WTC11 (cell line): ENCODE measurements around the gene CCSER1. TPM values are rescaled to one million over a fixed set of nuclear protein-coding genes. Genes with fewer than 3 reads are reported as not detected.

Experiments
- ATAC-seq: fragments of 200-7000 bp; cut with Tn5 transposase; 2 replicates; pipeline ENCODE4 v1.10.0; 2021; ENCODE audit warnings: mild to moderate bottlenecking, moderate library complexity
- CTCF ChIA-PET: fragments of 300-600 bp; sonication (Branson Sonifier 250); formaldehyde crosslinking; loops from one replicate; lab custom pipeline; 2021; ENCODE audit warnings: antibody characterized with exemption; lab: Charles Lee
- POLR2A ChIA-PET: fragments of 350-600 bp; sonication (Branson Sonifier 250); formaldehyde crosslinking; loops from one replicate; lab custom pipeline; 2021; ENCODE audit warnings: antibody characterized with exemption; lab: Charles Lee
- DNase-seq: peaks from one replicate; pipeline ENCODE4 v3.0.0; 2021; ENCODE audit warnings: low spot score
- H3K27ac Mint-ChIP-seq: 2 replicates; pipeline ENCODE4 v1.8.0; 2021; ENCODE audit warnings: mixed read lengths
- H3K27me3 Mint-ChIP-seq: 2 replicates; pipeline ENCODE4 v1.8.0; 2021; ENCODE audit warnings: low read depth, mild to moderate bottlenecking, moderate library complexity, mixed read lengths
- H3K36me3 Mint-ChIP-seq: 2 replicates; pipeline ENCODE4 v1.8.0; 2021; ENCODE audit warnings: mixed read lengths
- H3K4me1 Mint-ChIP-seq: 2 replicates; pipeline ENCODE4 v1.8.0; 2022; ENCODE audit warnings: mixed read lengths
- H3K4me3 Mint-ChIP-seq: 2 replicates; pipeline ENCODE4 v1.8.0; 2021; ENCODE audit warnings: mild to moderate bottlenecking, moderate library complexity, mixed read lengths
- H3K9me3 Mint-ChIP-seq: 2 replicates; pipeline ENCODE4 v1.8.0; 2021; ENCODE audit warnings: mixed read lengths
- ATF1 ChIP-seq: sonication (generic); formaldehyde crosslinking; IDR thresholded peaks from 2 replicates; pipeline ENCODE4 v1.8.1; 2023; ENCODE audit warnings: mild to moderate bottlenecking, moderate library complexity, missing genetic modification reagents
- ATF3 ChIP-seq: sonication (generic); formaldehyde crosslinking; conservative IDR thresholded peaks from 2 replicates; pipeline ENCODE4 v1.8.1; 2022; ENCODE audit warnings: mild to moderate bottlenecking, missing genetic modification reagents
- CTCF ChIP-seq: fragments of 200-600 bp; IDR thresholded peaks from 2 replicates; pipeline ENCODE4 v1.8.0; 2022; ENCODE audit warnings: antibody characterized with exemption
- ERG ChIP-seq: fragments of 250-450 bp; sonication (Bioruptor Pico); IDR thresholded peaks from 2 replicates; pipeline ENCODE4 v1.8.0; 2021; ENCODE audit warnings: mild to moderate bottlenecking
- FOXJ3 ChIP-seq: sonication (generic); formaldehyde crosslinking; IDR thresholded peaks from 2 replicates; pipeline ENCODE4 v1.9.0; 2021; ENCODE audit warnings: missing genetic modification reagents, mild to moderate bottlenecking, borderline replicate concordance
- GRHL2 ChIP-seq: fragments of 250-450 bp; sonication (Bioruptor Pico); IDR thresholded peaks from 2 replicates; pipeline ENCODE4 v1.8.0; 2022; ENCODE audit warnings: mild to moderate bottlenecking, moderate library complexity; ENCODE audit not compliant: insufficient replicate concordance, severe bottlenecking
- GTF2I ChIP-seq: fragments of 250-450 bp; sonication (Bioruptor Pico); conservative IDR thresholded peaks from 2 replicates; pipeline ENCODE4 v1.4.0; 2021; ENCODE audit warnings: mild to moderate bottlenecking
- NFE2L1 ChIP-seq: sonication (generic); formaldehyde crosslinking; IDR thresholded peaks from 2 replicates; pipeline ENCODE4 v1.8.1; 2023; ENCODE audit warnings: missing genetic modification reagents
- NFYB ChIP-seq: sonication (generic); formaldehyde crosslinking; conservative IDR thresholded peaks from 2 replicates; pipeline ENCODE4 v1.8.0; 2022; ENCODE audit warnings: low read depth, missing genetic modification reagents
- NR3C1 ChIP-seq: sonication (generic); formaldehyde crosslinking; conservative IDR thresholded peaks from 2 replicates; pipeline ENCODE4 v1.8.1; 2023; ENCODE audit warnings: low read depth, mild to moderate bottlenecking, missing genetic modification reagents
- OVOL2 ChIP-seq: fragments of 250-450 bp; sonication (Bioruptor Pico); IDR thresholded peaks from 2 replicates; pipeline ENCODE4 v1.9.0; 2021; ENCODE audit warnings: mild to moderate bottlenecking, borderline replicate concordance
- SMAD3 ChIP-seq: sonication (generic); formaldehyde crosslinking; IDR thresholded peaks from 2 replicates; pipeline ENCODE4 v1.8.0; 2022; ENCODE audit warnings: missing genetic modification reagents, mild to moderate bottlenecking, borderline replicate concordance
- SOX15 ChIP-seq: fragments of 250-450 bp; sonication (Bioruptor Pico); IDR thresholded peaks from 2 replicates; pipeline ENCODE4 v1.9.0; 2021; ENCODE audit warnings: mild to moderate bottlenecking
- ZNF121 ChIP-seq: sonication (generic); formaldehyde crosslinking; IDR thresholded peaks from 2 replicates; pipeline ENCODE4 v1.8.0; 2023; ENCODE audit warnings: missing genetic modification reagents
- ZNF317 ChIP-seq: sonication (generic); formaldehyde crosslinking; IDR thresholded peaks from 2 replicates; pipeline ENCODE4 v1.8.1; 2023; ENCODE audit warnings: low read depth, mild to moderate bottlenecking, moderate library complexity, missing genetic modification reagents, borderline replicate concordance
- ZNF423 ChIP-seq: fragments of 250-450 bp; sonication (Bioruptor Pico); IDR thresholded peaks from 2 replicates; pipeline ENCODE4 v2.1.2; 2022; ENCODE audit warnings: mild to moderate bottlenecking, moderate library complexity
- total RNA-seq: library from RNA; stranded (reverse); gene quantifications from 3 replicates; pipeline ENCODE4 v1.2.3, GENCODE V29; 2021
- TF ChIP-seq, protein P1 (sequence below): sonication (generic); formaldehyde crosslinking; IDR thresholded peaks from 2 replicates; pipeline ENCODE4 v1.8.1; 2022; ENCODE audit warnings: low read depth, missing genetic modification reagents, borderline replicate concordance
- TF ChIP-seq, protein P2 (sequence below): sonication (generic); formaldehyde crosslinking; IDR thresholded peaks from 2 replicates; pipeline ENCODE4 v1.8.0; 2022; ENCODE audit warnings: mild to moderate bottlenecking, missing genetic modification reagents
- TF ChIP-seq, protein P3 (sequence below): sonication (generic); formaldehyde crosslinking; IDR thresholded peaks from 2 replicates; pipeline ENCODE4 v1.8.1; 2023; ENCODE audit warnings: mild to moderate bottlenecking, missing genetic modification reagents, borderline replicate concordance
- TF ChIP-seq, protein P4 (sequence below): fragments of 250-450 bp; sonication (Bioruptor Pico); IDR thresholded peaks from 2 replicates; pipeline ENCODE4 v1.9.0; 2021; ENCODE audit warnings: mild to moderate bottlenecking
- TF ChIP-seq, protein P5 (sequence below): fragments of 250-450 bp; sonication (Bioruptor Pico); conservative IDR thresholded peaks from 2 replicates; pipeline ENCODE4 v1.9.0; 2021; ENCODE audit warnings: mild to moderate bottlenecking
- TF ChIP-seq, protein P6 (sequence below): fragments of 250-450 bp; sonication (Bioruptor Pico); IDR thresholded peaks from 2 replicates; pipeline ENCODE4 v2.1.2; 2022; ENCODE audit warnings: mild to moderate bottlenecking, moderate library complexity

Gene CCSER1
- total RNA-seq, 1 experiment from 2014 or later, result 0.87 TPM

GRCh38 chr4:90099812-90100211, 27.4 kb upstream of the CCSER1 start (continued):
- no peak for TF ChIP-seq NFE2L1 (CRISPR knock-in tag)
- no peak for TF ChIP-seq NFYB (CRISPR knock-in tag)
- no peak for TF ChIP-seq ZNF317 (CRISPR knock-in tag)
- TF ChIP-seq, protein P1, sequence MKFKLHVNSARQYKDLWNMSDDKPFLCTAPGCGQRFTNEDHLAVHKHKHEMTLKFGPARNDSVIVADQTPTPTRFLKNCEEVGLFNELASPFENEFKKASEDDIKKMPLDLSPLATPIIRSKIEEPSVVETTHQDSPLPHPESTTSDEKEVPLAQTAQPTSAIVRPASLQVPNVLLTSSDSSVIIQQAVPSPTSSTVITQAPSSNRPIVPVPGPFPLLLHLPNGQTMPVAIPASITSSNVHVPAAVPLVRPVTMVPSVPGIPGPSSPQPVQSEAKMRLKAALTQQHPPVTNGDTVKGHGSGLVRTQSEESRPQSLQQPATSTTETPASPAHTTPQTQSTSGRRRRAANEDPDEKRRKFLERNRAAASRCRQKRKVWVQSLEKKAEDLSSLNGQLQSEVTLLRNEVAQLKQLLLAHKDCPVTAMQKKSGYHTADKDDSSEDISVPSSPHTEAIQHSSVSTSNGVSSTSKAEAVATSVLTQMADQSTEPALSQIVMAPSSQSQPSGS (CRISPR knock-in tag), result no peak

DNA sequence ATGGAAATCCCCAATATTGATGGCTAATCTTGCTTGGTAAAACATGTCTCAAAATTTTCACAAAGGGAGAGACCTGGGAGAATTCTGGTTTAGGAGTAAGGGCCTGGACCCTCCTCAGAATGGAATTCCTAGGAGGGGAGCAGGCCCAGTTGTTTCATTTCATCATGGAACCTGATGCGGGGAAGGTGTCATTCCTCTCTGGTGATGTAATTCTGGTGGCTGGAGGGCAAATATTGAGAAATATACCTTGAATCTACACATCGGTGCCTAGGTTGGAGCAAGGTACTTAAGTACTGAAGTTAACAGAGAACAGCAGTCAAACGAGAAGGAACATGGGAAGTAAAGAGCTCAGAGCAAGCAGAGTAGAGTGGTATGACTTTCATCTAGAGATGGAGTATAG, 23.2 kb upstream of the CCSER1 start:
- ChIA-PET POLR2A (interaction anchor here (0.6 kb wide), 1 partner anchor 83 kb away, joined by 4 read pairs; no protein-coding TSS in a partner anchor), CTCF (no interaction called here)
- Mint-ChIP-seq H3K4me3 (no peak overlapping the region), H3K27ac (no peak overlapping the region), H3K4me1 (peaks cover 10% of the 10 kb centered on the region), H3K9me3 (no peaks in the 10 kb centered on the region), H3K27me3 (no peaks in the 10 kb centered on the region), H3K36me3 (no peaks in the 10 kb centered on the region)
- ATAC-seq, result no peak
- DNase-seq, result no peak
- TF ChIP-seq, protein P2, sequence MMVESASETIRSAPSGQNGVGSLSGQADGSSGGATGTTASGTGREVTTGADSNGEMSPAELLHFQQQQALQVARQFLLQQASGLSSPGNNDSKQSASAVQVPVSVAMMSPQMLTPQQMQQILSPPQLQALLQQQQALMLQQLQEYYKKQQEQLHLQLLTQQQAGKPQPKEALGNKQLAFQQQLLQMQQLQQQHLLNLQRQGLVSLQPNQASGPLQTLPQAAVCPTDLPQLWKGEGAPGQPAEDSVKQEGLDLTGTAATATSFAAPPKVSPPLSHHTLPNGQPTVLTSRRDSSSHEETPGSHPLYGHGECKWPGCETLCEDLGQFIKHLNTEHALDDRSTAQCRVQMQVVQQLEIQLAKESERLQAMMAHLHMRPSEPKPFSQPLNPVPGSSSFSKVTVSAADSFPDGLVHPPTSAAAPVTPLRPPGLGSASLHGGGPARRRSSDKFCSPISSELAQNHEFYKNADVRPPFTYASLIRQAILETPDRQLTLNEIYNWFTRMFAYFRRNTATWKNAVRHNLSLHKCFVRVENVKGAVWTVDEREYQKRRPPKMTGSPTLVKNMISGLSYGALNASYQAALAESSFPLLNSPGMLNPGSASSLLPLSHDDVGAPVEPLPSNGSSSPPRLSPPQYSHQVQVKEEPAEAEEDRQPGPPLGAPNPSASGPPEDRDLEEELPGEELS (CRISPR knock-in tag), result no peak
- TF ChIP-seq, protein P3, sequence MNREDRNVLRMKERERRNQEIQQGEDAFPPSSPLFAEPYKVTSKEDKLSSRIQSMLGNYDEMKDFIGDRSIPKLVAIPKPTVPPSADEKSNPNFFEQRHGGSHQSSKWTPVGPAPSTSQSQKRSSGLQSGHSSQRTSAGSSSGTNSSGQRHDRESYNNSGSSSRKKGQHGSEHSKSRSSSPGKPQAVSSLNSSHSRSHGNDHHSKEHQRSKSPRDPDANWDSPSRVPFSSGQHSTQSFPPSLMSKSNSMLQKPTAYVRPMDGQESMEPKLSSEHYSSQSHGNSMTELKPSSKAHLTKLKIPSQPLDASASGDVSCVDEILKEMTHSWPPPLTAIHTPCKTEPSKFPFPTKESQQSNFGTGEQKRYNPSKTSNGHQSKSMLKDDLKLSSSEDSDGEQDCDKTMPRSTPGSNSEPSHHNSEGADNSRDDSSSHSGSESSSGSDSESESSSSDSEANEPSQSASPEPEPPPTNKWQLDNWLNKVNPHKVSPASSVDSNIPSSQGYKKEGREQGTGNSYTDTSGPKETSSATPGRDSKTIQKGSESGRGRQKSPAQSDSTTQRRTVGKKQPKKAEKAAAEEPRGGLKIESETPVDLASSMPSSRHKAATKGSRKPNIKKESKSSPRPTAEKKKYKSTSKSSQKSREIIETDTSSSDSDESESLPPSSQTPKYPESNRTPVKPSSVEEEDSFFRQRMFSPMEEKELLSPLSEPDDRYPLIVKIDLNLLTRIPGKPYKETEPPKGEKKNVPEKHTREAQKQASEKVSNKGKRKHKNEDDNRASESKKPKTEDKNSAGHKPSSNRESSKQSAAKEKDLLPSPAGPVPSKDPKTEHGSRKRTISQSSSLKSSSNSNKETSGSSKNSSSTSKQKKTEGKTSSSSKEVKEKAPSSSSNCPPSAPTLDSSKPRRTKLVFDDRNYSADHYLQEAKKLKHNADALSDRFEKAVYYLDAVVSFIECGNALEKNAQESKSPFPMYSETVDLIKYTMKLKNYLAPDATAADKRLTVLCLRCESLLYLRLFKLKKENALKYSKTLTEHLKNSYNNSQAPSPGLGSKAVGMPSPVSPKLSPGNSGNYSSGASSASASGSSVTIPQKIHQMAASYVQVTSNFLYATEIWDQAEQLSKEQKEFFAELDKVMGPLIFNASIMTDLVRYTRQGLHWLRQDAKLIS, result no peak
- TF ChIP-seq, protein P4, sequence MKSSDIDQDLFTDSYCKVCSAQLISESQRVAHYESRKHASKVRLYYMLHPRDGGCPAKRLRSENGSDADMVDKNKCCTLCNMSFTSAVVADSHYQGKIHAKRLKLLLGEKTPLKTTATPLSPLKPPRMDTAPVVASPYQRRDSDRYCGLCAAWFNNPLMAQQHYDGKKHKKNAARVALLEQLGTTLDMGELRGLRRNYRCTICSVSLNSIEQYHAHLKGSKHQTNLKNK (CRISPR knock-in tag), result no peak
- no peak for TF ChIP-seq GRHL2 (CRISPR knock-in tag)
- TF ChIP-seq SOX15 (CRISPR knock-in tag), result no peak
- TF ChIP-seq CTCF, result no peak
- TF ChIP-seq, protein P5, sequence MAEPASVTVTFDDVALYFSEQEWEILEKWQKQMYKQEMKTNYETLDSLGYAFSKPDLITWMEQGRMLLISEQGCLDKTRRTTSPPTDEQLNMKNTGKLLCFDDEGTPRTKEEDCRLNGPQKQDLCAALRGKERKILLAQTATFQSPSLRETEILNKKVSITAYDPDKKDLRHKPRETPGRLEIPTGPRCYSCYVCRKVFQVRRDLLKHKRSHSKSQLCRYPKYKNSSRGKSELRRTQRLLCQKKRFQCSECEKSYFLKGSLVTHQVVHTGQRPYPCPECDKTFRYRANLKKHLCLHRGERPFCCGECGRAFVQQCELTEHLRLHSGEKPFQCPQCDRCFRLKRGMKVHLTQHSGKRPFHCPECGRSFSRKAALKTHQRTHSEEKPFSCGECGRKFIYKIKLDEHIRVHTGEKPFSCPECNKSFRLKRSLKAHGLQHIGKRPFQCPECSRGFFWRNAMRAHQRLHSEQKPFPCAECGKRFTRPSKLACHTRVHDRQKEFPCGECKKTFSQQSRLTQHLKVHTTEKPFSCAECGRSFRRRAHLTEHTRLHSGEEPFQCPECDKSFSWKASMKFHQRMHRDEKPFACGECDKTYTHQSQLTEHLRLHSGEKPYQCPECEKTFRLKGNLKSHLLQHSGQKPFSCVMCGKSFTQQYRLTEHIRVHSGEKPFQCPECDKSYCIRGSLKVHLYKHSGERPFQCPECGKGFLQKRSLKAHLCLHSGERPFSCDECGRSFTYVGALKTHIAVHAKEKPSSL (CRISPR knock-in tag), result no peak
- no peak for TF ChIP-seq OVOL2 (CRISPR knock-in tag)
- TF ChIP-seq ATF1 (CRISPR knock-in tag), result no peak
- no peak for TF ChIP-seq NR3C1 (CRISPR knock-in tag)
- TF ChIP-seq ERG (CRISPR knock-in tag), result no peak
- no peak for TF ChIP-seq GTF2I
- TF ChIP-seq ATF3 (CRISPR knock-in tag), result no peak
- TF ChIP-seq ZNF121 (CRISPR knock-in tag), result no peak
- TF ChIP-seq SMAD3 (CRISPR knock-in tag), result no peak
- no peak for TF ChIP-seq ZNF423 (CRISPR knock-in tag)
- TF ChIP-seq, protein P6, sequence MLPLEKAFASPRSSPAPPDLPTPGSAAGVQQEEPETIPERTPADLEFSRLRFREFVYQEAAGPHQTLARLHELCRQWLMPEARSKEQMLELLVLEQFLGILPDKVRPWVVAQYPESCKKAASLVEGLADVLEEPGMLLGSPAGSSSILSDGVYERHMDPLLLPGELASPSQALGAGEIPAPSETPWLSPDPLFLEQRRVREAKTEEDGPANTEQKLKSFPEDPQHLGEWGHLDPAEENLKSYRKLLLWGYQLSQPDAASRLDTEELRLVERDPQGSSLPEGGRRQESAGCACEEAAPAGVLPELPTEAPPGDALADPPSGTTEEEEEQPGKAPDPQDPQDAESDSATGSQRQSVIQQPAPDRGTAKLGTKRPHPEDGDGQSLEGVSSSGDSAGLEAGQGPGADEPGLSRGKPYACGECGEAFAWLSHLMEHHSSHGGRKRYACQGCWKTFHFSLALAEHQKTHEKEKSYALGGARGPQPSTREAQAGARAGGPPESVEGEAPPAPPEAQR (CRISPR knock-in tag), result no peak
- no peak for TF ChIP-seq FOXJ3 (CRISPR knock-in tag)
